ENCODE data around the gene SDC4.
A peak's percentile ranks its signal among the peaks of the same experiment; 100 is the strongest.

Gene SDC4

GRCh38 chr20:45347936-45348778 is at the start of gene SDC4:
Gene SDC4, minus strand, starts transcription at chr20:45348424. Its CDS starts 40 bp downstream, at chr20:45348384.
- peak; percentile 34 for DNase-seq (ENCODE audit: low read depth)

- no peak for DNase-seq (ENCODE audit: low read depth)
These were observed 46.8 kb upstream of the SDC4 start for GRCh38 chr20:45395114-45395415.

GRCh38 chr20:45394221-45395113 is 46.2 kb upstream of the SDC4 start:
- no peak for DNase-seq (ENCODE audit: low read depth)

- DNase-seq (ENCODE audit: low read depth): no peak
These were observed 44.5 kb upstream of the SDC4 start for GRCh38 chr20:45392733-45393132.

GRCh38 chr20:45391559-45391958 is 43.3 kb upstream of the SDC4 start:
- DNase-seq (ENCODE audit: low read depth): no peak

GRCh38 chr20:45390931-45391330 is 42.7 kb upstream of the SDC4 start:
- DNase-seq (ENCODE audit: low read depth): no peak

GRCh38 chr20:45387274-45387673 is 39.0 kb upstream of the SDC4 start:
- DNase-seq (ENCODE audit: low read depth): no peak

- DNase-seq (ENCODE audit: low read depth): no peak
These were observed 30.0 kb upstream of the SDC4 start, which contains the start of gene TP53TG5 for GRCh38 chr20:45378191-45378590. Gene TP53TG5, minus strand, starts transcription at chr20:45378325. Its CDS starts 89 bp downstream, at chr20:45378236.

GRCh38 chr20:45377269-45377668 is 29.0 kb upstream of the SDC4 start:
- no peak for DNase-seq (ENCODE audit: low read depth)

- no peak for DNase-seq (ENCODE audit: low read depth)
These were observed 26.7 kb upstream of the SDC4 start for GRCh38 chr20:45374966-45375365.

GRCh38 chr20:45374101-45374467 is 25.9 kb upstream of the SDC4 start:
- no peak for DNase-seq (ENCODE audit: low read depth)

GRCh38 chr20:45373353-45374100 is 25.3 kb upstream of the SDC4 start:
- DNase-seq (ENCODE audit: low read depth): peak; percentile 81

GRCh38 chr20:45372646-45373352 is 24.6 kb upstream of the SDC4 start:
- no peak for DNase-seq (ENCODE audit: low read depth)

GRCh38 chr20:45372241-45372640 is 24.0 kb upstream of the SDC4 start:
- DNase-seq (ENCODE audit: low read depth): no peak

GRCh38 chr20:45370571-45371160 is 22.4 kb upstream of the SDC4 start:
- no peak for DNase-seq (ENCODE audit: low read depth)

GRCh38 chr20:45368221-45368980 is 20.2 kb upstream of the SDC4 start:
- no peak for DNase-seq (ENCODE audit: low read depth)

- no peak for DNase-seq (ENCODE audit: low read depth)
These were observed 18.9 kb upstream of the SDC4 start for GRCh38 chr20:45367126-45367525.

- DNase-seq (ENCODE audit: low read depth): no peak
These were observed 18.4 kb upstream of the SDC4 start for GRCh38 chr20:45366631-45367030.

GRCh38 chr20:45366192-45366591 is 18.0 kb upstream of the SDC4 start:
- DNase-seq (ENCODE audit: low read depth): no peak

GRCh38 chr20:45365444-45365970 is 17.3 kb upstream of the SDC4 start:
- DNase-seq (ENCODE audit: low read depth): no peak
